ENCODE measurements around the gene BBS9.

- TF ChIP-seq, protein P1, sequence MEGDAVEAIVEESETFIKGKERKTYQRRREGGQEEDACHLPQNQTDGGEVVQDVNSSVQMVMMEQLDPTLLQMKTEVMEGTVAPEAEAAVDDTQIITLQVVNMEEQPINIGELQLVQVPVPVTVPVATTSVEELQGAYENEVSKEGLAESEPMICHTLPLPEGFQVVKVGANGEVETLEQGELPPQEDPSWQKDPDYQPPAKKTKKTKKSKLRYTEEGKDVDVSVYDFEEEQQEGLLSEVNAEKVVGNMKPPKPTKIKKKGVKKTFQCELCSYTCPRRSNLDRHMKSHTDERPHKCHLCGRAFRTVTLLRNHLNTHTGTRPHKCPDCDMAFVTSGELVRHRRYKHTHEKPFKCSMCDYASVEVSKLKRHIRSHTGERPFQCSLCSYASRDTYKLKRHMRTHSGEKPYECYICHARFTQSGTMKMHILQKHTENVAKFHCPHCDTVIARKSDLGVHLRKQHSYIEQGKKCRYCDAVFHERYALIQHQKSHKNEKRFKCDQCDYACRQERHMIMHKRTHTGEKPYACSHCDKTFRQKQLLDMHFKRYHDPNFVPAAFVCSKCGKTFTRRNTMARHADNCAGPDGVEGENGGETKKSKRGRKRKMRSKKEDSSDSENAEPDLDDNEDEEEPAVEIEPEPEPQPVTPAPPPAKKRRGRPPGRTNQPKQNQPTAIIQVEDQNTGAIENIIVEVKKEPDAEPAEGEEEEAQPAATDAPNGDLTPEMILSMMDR (IDR thresholded peaks at IDR 0.05; ENCODE audit: low read length), result no peak
- no peak for TF ChIP-seq EZH2 (optimal IDR thresholded peaks at IDR 0.05; ENCODE audit: low read depth, low read length)
- TF ChIP-seq EZH2phosphoT487 (IDR thresholded peaks at IDR 0.05; ENCODE audit: low read length), result no peak
Measured at GRCh38 chr7:33593611-33594010, 464.2 kb downstream of the BBS9 start.
